Suppressor macrophage treated with lipopolysaccharide for 4 hours (primary cell): ENCODE results near the gene TADA2A.
A peak's percentile ranks its signal among the peaks of the same experiment; 100 is the strongest.
"Not testable (repeated sequence)": the region's sequence is repeated elsewhere in the genome, so short reads cannot be mapped to it uniquely, and the experiment has no call there.

Experiments
- DNase-seq: peaks from one replicate; pipeline ENCODE4 v3.0.0-alpha.2; 2020

TADA2A gene

DNA sequence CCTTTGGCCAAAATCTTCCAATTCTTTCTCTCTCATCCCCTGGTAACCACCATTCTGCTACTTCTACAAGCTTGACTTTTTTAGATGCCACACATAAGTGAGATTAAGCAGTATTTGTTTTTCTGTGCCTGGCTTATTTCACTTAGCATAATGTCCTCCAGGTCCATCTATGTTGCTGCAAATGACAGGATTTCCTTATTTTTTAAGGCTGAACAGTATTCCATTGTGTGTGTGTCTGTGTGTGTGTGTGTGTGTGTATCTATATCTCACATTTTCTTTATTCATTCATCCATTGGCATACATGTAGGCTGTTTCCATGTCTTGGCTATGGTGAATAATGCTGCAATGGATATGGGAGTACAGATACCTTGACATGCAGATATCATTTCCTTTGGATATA lies 6.2 kb upstream of the TADA2A start:
- DNase-seq = no peak

DNA sequence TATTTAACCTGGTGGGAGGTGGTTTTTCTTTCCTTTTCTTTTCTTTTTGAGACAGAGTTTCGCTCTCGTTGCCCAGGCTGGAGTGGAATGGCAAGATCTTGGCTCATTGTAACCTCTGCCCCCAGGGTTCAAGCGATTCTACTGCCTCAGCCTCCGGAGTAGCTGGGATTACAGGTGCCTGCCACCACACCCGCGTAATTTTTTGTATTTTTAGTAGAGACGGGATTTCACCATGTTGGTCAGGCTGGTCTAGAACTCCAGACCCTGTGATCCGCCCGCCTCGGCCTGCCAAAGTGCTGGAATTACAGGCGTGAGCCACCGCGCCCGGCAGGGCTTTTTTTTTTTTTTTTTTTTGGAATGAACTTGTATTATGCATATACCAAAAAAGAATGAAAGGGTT lies 1.2 kb upstream of the TADA2A start:
- not testable (repeated sequence) for DNase-seq

DNA sequence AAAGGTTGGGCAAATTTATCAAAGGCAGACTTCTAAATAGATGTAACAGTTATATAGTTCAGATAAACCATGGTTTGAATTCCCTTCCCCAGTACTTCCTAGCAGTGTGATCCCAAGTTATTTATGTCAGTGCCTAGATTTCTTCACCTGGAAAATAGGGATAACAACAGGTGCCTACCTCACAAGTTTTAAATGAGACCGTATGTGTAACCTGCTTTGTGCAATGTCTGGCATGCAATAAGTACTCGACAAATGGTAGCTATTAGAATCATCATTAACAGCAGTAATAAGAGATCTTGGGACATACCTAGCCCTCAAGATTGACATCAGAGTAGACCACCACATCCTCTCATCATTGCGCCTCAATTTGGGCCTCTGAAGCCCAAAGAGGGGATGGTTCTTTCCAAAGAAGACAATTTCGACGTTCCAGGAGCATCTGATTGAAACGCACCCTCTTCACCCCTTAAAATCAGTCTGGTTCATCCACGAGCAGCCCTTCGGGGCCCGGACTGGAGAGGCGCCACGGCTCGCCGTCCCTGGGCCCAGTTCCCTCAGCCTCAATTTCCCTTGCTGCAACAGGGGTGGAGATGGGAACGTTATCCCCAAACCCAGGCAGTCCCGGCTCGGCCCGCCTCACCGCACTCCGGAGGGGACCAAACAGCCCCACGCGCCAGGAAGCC lies 591 bp upstream of the TADA2A start:
- no peak for DNase-seq

DNA sequence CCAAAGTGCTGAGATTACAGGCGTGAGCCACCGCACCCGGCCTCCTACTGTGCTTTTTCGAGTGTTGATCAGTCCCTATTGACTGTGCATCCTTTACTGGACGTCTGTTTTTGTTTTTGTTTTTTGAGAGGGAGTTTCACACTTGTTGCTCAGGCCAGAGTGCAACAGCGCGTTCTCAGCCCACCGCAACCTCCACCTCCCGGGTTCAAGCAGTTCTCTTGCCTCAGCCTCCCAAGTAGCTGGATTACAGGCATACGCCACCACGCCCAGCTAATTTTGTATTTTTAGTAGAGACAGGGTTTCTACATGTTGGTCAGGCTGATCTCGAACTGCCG lies 1.4 kb downstream of the TADA2A start:
- not testable (repeated sequence) for DNase-seq

DNA sequence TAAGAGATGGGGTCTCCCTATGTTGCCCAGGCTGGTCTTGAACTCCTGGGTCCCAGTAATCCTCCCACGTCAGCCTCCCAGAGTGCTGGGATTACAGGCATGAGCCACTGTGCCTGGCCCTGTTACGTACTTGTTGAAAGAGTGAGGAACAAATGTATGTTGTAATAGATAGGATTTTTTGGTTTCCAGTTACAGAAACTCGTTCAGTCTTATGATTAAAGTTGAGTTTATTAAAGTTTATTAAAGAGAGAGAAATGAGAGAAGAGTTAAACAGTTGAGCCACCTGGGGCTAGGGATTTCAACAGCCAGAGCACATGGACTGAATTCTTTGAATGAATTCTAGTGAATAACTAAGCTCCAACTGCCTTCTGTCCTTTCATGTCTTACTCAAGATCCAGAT lies 3.7 kb downstream of the TADA2A start:
- no peak for DNase-seq

DNA sequence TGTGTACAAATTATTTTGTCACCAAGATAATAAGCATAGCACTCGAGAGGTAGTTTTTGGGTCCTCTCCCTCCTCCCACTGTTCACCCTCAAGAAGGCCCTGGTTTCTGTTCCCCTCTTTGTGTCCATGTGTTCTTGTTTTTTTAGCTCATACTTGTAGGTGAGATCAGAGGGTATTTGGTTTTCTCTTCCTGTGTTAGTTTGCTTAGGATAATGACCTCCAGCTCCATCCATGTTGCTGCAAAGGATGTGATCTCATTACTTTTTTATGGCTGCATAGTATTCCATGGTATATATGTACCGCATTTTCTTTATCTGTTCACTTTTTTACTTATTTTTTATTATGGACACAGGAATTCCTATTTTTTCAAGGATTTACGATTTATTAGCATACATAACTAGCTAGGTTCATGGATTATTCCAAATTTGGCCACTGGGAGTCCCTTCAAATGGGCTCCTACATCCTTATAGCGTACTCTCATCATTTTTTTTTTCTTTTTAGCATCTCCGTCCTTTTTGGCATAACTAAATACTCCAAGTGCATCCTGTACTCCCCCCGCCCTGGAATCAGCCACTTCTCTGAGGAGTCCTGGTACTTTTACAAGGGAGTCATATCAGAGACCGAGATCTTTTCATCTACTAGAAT lies 7.3 kb downstream of the TADA2A start:
- DNase-seq = no peak

DNA sequence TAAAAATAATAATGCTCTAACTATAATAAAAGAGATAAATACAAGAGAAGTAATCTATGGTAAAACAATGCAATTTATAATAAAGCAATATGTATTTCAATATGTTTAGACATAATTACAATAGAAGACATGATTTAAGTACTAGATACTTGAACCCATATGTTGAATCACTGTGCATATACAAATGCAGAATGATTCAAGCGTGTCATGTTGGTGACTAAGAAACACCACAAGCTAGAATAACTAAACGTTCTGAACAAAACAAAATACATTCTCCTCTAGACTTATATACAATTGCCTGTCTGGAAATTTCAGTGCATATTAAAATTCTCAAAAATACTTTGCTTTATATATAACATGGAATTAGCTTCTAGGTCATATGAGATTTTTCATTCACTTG lies 11.2 kb downstream of the TADA2A start:
- no peak for DNase-seq

DNA sequence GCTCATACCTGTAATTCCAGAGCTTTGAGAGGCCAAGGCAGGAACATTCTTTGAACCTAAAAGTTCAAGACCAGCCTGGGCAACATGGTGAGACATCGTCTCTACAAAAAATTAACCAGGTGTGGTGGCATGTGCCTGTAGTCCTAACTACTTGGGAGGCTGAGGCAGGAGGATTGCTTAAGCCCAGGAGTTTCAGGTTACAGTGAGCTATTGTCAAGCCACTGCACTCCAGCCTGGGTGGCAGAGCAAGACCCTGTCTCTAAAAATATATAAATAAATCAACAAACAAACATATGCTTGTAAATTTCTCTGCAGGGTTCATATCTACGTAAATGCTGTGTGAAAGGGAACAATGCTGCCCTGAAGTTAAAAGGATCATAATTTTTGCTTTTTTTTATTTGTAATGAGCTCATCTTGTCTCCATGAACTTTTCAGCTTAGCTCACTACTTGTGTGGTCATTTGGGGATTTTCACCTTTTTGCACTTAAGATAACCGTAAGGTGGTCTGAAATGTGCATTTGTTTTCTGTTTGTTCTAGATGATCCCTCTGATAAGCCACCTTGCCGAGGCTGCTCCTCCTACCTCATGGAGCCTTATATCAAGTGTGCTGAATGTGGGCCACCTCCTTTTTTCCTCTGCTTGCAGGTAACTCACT lies 16.4 kb downstream of the TADA2A start:
- no peak for DNase-seq

DNA sequence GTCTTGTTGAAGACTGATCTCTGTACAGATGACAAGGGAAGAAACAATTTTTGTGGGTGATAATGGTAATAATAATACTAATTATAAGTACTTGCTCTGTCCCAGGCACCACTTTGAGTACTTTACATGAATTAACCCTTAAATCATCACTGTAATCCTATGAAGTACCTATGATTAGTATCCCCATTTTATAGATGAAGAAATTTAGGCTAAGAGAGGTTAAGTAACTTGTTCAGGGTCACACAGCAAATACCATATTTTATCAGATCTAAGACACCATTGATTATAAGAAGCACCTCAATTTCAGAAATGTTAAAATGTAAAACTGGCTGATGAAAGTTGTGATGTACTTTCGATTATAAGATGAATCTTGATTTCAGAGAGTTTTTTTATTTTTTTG lies 18.6 kb downstream of the TADA2A start:
- DNase-seq = no peak

DNA sequence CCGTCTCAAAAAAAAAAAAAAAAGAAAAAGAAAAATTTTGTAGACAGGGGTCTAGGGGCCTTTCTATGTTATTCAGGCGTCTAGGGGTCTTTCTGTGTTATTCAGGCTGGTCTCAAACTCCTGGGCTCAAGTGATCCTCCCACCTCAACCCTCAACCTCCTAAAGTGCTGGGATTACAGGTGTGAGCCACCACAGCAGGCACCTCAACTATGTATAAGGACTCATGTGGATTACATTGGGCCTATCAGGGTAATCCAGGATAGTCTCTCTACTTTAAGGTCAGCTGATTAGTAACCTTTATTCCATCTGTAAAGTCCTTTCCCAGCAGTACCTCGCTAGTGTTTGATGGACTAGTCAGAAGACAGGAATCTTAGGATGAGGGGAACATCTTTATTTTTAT lies 22.4 kb downstream of the TADA2A start:
- no peak for DNase-seq

DNA sequence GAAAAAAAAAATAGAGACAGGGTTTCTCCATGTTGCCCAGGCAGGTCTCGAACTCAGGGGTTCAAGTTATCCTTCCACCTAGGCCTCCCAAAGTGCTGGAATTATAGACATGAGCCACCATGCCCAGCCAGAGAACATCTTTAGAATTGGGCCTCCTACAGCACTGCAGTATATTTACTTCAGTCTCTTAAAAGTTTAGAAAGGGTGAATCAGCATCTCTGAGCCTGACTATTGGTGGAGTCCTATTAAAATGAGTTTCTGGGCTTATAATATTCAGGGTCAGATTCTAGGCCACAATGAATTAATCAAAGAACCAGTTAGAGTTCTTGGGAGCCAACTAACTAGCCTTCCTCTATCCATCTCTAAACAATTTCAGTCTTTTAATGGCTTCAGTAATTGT lies 22.8 kb downstream of the TADA2A start:
- no peak for DNase-seq

DNA sequence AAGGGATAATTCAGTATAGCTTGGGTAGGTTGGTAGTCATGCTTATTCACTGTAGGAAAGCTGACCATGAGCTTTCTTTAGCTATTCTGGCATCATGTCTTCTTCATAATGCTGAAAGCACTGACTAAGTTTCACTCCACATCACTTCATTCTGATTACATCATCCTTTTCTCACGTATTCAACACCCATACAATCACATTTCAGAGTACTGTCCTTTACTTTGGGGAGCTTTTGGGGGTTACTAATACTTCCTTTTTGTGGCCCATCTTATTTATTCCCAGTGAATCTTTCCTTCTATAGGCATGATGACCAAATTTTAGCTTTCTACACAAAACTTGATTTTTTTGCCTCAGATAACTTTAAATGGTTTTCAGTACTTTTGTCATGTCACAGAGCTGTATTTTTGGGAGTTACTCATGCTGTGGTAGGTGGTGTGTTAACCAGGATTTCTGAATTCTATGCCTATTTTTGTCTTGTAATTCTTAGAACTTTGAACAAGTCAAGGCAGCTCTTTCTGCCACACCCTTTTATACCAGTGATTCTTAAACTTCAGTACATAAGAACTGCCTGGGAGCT lies 23.5 kb downstream of the TADA2A start:
- peak; percentile 70 for DNase-seq

DNA sequence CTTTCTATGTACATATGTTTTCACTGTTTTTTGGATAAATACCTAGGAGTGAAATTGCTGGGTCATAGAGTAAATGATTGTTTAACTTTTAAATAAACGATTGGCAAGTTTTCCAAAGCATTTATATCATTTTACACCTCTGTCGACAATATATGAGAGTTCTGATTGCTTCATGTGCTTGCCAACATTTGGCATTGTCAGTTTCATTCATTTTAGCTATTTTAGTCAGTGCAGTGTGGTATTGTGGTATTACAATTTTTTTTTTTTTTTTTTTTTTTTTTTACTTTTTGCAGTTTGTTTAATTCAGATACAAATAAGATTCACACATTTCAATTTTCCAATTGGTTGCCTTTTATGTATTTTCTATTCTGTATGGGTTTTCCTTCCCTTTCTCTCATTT lies 26.0 kb downstream of the TADA2A start:
- no peak for DNase-seq

DNA sequence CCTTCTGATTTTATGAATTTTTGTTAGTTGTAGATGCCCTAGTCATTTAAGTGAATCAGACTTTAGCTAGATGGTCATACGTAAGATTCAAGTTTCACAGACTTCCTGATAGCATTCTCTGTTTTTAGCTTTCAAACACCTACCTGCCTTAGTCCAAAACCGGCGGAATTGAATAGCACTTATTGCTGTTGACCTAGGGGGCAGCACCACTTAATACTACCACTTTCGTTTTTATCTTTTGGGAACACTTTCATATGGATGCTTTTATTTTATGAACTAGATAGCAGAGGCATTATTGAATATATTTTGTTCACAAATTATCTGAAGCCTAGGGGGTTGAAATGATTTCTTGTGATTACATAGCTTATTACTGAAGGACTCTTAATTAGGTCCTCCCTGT lies 31.5 kb downstream of the TADA2A start:
- no peak for DNase-seq

DNA sequence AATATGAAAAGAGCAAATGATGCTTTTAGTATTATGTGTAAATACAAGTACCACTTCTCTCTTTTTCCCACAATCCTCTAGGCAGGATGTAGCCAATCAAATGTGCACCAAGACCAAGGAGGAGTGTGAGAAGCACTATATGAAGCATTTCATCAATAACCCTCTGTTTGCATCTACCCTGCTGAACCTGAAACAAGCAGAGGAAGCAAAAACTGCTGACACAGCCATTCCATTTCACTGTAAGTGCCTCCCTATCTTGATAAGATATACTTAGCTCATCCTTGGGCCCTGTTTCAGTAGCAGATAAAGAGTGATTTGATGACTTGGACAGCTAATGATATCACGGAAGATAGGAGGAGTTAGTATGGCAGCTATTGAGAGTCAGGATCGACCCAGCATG lies 33.7 kb downstream of the TADA2A start:
- no peak for DNase-seq

DNA sequence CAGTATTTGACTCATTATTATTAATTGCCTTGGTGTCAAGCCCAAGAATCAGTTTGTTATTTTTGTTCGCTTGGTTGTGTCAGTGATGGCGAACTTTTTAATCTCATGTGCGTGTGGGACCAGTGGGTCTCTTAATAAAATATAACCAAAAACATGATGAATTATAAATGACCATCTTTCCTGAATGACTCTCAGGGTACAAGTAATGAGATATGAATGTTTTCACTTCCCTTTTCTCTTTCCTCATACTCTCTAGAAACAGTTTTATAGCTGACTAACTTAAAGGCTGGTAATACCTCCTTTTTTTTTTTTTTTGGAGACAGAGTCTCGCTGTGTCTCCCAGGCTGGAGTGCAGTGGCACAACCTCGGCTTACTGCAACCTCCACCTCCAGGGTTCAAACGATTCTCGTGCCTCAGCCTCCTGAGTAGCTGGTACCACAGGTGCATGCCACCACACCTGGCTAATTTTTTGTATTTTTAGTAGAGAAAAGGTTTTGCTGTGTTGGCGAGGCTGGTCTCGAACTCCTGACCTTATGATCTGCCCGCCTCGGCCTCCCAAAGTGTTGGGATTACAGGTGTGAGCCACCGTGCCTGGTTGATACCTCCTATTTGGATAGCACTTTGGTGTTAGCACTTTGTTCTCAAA lies 34.8 kb downstream of the TADA2A start:
- DNase-seq = peak; percentile 44

DNA sequence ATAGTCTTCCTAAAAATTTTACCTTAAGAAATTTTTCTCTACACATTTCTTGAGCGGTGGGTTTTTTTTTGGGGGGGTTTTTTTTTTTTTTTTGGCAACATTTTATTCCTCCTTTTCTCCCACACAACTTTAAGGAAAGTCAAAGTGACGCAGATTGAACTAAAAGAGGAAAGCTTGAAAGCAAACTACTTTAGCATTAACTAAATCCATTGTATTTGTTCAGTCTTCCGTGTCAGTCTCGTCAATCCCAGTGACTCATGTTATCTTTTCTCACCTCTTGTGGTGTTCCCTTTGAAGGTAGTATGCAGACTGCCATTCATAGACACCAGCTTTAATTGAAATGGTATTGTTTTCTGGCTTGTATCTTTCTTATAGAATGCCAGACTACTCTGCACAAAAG lies 39.3 kb downstream of the TADA2A start:
- no peak for DNase-seq

DNA sequence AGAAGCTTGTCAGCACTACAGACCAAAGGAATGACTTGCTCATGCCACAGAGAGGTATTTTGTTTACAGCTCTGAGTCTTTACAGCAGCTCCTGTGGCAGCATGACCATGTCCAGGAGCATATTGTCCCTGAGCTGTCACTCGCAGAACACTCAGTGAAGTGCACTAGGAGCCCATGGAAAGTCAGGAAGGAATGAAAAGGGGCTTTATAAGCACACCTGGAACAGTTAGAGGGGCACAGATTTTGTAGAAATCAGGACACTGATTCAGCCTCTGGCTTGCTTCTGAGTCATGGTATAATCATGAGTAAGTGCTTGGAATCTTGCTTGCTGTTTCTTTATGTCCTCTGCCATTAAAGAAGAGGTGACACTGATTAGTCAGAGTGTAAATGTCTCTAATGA lies 41.0 kb downstream of the TADA2A start:
- peak; percentile 23 for DNase-seq

DNA sequence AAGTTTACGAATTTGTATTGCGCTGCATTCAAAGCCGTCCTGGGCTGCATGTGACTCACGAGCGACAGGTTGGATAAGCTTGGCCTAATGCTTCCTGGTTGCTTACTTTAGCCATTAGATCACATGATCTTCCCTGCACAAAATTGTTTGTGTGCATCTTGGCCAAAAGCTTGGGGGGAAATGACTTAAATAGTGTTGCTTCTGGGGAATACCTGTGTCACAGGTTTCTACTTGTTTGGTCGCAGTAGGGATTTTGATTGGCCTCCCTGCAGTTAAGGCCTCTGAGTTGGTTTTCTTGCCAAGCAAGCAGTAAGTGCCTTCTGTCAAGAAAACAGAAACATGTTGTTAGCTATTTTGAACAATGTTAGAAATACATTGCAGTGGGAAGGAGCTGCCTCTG lies 43.4 kb downstream of the TADA2A start:
- no peak for DNase-seq

DNA sequence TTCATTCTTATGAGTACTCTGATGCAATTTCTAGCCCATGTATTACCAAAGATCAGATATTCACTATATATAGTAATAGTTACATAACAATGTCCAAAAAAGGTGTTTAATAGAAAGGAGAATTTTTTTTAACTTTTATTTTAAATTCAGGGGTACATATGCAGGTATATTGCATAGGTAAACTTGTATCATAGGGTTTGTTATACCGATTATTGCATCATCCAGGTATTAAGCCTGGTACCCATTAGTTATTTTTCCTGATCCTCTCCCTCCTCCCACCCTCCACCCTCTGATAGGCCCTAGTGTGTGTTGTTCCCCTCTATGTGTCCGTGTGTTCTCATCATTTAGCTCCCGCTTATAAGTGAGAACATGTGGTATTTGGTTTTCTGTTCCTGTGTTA lies 51.1 kb downstream of the TADA2A start:
- not testable (repeated sequence) for DNase-seq

DNA sequence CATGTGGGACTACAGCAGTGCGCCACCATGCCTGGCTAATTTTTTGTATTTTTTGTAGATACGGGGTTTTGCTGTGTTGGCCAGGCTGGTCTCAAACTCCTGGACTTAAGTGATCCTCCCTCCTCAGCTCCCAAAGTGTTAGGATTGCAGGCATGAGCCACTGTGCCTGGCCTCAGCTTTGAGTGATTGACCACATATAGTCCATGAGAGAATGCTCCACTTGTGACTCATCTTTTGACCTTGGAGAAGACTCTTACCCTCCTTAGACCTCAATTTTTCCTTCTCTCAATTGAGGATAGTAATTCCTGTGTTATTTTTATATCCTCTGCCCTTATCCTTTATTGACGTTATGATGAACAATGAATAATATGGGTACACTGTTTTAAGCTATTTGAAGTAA lies 52.1 kb downstream of the TADA2A start:
- no peak for DNase-seq

DNA sequence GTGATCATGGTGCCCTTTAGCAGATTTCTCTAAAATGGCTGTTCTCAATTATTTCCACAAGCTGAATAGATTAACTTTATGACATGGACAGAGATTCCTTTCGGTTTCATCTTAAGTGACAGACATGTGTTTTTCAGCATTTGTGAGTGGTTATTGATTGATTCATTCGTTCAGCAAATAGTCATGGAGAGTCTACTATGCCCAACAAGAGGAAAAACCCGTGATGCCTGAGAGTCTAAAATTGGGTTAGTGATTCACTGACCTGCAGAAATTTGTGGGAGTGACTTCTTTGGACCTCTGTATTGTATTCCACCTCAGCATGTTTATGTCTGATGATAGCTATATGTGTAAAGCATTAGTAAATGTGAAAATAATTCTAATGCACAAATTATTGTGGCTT lies 55.0 kb downstream of the TADA2A start:
- DNase-seq = no peak

DNA sequence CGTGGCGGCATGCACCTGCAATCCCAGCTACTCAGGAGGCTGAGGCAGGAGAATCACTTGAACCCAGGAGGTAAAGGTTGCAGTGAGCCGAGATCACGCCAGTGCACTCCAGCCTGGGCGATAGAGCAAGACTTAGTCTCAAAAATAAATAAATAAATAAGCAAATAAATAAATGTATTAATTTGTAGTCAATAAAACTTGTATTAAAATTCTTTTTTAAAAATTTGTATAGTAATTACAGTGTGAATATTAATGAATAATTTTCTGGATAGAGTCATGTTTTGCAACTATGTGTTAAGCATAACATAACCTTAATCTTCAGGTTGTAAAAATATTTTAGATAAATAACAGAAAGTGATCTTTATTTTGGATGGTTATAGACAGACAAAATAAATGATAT lies 55.8 kb downstream of the TADA2A start:
- DNase-seq = no peak

DNA sequence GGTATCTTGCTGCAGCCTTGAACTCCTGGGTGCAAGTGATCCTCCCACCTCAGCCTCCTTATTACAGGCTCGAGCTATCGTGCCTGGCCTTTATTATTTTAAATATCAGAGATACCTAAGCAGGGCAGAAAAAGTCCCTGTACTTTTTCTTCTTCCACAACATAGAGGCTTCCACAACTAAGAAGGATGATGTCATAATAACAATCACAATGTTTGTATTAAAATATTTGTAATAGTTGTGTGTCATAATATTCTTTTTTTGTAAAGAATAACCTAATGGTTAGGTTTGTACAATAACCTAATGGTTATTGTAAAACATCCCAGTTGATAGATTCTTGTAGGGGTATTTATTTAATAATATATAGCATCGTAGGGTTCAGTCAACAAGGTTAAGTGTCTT lies 56.4 kb downstream of the TADA2A start:
- no peak for DNase-seq
